LNCaP clone FGC (cell line): ENCODE measurements around the gene ATP11A.

Source experiments
- DNase-seq: peaks from one replicate; pipeline ENCODE4 v3.0.0-alpha.2; 2011; ENCODE audit warnings: low read depth
- H3K4me3 ChIP-seq: 2 replicates; pipeline ENCODE4 v1.5.1; 2011; ENCODE audit warnings: mild to moderate bottlenecking, low read depth, low read length, control low read depth
- TF ChIP-seq, protein P1 (sequence below): IDR thresholded peaks from 2 replicates; pipeline ENCODE4 v1.5.1; 2012; ENCODE audit warnings: mild to moderate bottlenecking; ENCODE audit not compliant: control insufficient read depth, insufficient read depth; ENCODE audit errors: extremely low read depth

Gene ATP11A

DNA sequence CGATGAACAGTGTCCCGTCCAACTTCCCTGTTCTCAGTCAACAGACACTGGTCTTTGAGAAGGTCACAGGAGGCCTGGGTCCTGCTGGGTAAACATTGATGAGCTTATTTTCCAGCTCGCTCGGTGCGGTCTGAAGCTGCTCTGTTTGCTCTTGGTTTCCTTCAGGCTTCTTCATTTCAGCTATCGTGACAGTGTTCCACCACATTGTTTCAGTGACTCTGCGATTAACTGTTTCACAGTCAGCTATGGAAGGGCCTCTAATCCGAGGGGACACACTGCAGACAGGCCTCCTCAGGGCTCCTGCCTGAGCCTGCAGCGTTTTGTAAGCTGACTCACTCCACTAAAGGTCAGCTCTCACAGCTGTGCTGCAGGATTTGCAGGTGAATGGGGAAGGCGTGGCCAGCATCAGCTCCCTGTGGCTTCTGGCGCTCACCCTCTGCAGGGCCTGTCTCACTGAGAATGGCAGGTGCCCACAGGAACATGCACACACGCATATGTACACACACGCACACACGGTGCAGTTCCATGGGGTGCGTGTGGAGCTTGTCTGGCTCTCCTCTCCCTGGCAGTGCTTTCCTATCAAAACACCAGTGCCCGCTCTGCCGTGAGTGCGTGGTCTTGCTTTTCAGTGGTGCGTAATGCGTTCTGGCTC, 216.3 kb downstream of the ATP11A start:
- TF ChIP-seq, protein P1, sequence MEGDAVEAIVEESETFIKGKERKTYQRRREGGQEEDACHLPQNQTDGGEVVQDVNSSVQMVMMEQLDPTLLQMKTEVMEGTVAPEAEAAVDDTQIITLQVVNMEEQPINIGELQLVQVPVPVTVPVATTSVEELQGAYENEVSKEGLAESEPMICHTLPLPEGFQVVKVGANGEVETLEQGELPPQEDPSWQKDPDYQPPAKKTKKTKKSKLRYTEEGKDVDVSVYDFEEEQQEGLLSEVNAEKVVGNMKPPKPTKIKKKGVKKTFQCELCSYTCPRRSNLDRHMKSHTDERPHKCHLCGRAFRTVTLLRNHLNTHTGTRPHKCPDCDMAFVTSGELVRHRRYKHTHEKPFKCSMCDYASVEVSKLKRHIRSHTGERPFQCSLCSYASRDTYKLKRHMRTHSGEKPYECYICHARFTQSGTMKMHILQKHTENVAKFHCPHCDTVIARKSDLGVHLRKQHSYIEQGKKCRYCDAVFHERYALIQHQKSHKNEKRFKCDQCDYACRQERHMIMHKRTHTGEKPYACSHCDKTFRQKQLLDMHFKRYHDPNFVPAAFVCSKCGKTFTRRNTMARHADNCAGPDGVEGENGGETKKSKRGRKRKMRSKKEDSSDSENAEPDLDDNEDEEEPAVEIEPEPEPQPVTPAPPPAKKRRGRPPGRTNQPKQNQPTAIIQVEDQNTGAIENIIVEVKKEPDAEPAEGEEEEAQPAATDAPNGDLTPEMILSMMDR: no peak
- H3K4me3 ChIP-seq: 0 out of 2 replicates have a peak overlapping the region, but pooled peaks have one; percentile 13
- DNase-seq: peak; percentile 71

DNA sequence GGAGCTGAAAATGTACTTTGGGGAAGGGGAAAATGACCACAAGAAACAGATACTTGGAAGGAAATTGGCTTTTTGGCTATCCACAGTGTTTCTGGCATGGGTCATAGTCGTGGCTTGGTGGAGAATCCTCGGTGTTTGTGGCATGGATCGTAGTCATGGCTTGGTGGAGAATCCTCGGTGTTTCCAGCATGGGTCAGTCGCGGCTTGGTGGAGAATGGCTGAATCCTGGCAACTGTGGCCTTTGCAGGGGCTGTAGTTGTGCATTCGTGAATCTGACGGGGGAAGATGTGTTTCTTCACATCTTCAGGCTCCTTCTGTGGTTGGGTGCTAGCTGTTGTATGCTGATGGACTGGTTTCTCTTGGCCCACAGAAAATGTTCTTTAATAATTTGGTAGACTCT, 217.4 kb downstream of the ATP11A start:
- TF ChIP-seq, protein P1: no peak
- no peak for DNase-seq
- H3K4me3 ChIP-seq: no peak overlapping the region

DNA sequence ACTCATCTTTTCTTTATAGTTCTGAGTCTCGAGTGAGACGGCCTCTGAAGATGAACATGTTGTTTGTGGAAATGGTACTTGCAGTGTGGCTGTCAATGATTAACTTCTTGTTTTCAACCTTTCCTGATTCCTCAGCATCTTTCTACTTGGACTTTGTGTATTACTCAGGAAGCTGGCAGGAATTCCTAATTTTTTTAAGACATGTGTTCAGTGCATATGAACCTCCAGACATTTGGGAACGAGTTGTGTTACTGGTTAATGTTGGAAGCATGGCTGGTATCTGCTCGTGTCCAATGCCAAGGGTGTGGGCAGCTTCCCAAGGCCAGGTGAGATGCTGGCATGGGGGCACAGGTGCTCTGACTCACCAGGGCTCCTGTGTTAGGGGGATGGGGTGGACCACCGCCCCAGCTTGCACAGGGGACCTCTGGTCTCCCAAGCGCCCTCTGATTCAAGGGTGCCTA, 218.1 kb downstream of the ATP11A start:
- no peak for DNase-seq
- TF ChIP-seq, protein P1: no peak
- no peak overlapping the region for H3K4me3 ChIP-seq

DNA sequence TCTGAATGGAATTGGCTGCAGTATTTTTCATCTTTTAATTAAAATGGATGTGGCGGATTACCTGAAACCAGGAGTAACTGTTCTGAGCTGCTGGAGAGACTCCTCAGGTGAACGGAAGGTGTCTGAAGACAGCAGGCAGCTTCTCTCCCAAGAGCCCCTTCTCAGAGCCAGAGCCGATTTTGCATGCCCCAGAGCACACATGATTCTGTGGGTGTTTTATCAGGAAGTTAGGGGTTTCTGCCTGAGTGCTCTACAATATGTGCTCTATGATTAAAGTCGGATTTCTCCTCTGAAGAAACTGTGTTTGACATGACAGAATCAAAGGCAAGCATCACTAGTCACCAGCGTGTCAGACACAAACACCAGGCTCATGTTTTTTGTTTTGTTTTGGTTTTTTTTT, 218.5 kb downstream of the ATP11A start:
- no peak for DNase-seq
- no peak overlapping the region for H3K4me3 ChIP-seq
- TF ChIP-seq, protein P1: no peak

DNA sequence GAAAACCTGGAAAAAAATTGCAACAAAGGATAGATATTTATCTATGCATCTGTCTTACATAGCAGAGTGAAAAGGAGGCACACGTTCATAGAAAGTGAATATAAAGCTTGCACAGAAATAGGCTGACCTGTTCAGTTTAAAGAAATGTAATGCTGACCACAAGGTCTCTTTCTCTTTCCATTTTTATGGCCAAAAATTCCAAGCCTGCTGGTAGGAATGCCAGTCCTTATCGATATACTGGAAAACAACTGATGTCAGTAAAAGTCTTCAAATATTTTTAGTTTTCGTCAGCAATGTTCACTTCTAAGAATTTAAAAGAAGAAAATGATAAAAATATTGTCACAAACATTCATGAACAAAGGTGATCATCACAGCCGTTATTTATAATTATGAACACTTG, 220.2 kb downstream of the ATP11A start:
- TF ChIP-seq, protein P1: no peak
- no peak overlapping the region for H3K4me3 ChIP-seq
- no peak for DNase-seq

DNA sequence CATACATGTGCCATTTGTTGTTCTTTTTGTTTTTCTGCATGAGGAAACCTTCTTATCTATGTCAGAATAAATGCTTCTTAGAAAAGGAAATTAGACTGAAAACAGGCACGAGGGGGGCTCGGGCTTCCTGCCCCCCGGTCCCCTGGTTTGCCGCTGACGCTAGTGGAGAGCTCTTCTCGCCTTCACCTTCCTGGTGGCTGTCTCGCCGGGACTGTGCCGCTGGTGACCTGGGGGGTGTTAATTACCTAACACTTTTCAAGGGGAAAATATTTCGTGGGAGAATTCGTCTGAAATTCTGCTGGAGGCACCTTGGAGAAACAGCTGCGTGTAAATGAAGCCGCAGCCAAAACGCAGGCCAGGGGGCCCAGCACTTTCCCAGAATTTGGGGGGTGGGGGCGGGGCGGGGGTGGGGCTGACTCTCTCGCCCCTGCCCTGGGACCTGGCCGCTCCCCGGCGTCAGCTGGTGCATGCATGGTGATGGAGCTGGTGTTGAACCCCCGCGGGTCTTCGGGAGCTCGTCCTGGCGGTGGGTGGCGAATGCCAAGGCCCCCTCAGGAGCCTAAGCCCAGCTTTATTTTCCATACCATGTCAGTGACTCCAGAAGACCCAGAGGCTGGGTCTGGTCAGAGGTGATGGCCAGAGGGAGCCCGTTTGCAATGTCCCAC, 220.9 kb downstream of the ATP11A start:
- TF ChIP-seq, protein P1: no peak
- no peak overlapping the region for H3K4me3 ChIP-seq
- no peak for DNase-seq

DNA sequence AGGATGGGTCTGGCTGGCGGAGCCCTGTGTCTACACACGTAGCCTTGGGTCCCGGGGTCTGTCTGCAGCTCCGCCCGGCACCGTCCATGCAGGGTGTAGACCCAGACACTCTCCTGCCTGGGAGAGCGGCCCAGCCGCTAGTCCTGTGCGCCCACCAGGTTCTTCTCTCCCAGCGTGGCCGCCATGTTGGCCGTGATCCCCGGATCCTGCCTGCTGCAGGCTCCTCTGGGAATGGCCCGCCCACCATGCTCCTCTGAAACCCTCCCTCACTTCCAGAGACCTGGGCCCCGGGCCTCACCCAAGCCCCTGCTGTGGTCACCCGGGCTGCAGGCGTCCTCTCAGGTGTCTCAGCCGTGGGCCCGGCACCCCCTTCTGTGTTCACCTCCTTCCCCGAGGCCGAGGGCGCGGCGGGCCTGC, 221.5 kb downstream of the ATP11A start:
- no peak overlapping the region for H3K4me3 ChIP-seq
- TF ChIP-seq, protein P1: no peak
- no peak for DNase-seq
